Right lobe of liver (tissue), 4 donors: ENCODE data around the gene AATK.

Experiments used
- CTCF ChIP-seq, 4 donors: fragments of 200-600 bp in 3 of 4; fragments of 450-650 bp in 1 of 4; IDR thresholded peaks; one replicate each; pipeline versions ENCODE4 v1.5.1 to v1.8.0; 2016 to 2022; ENCODE audit warnings: antibody characterized with exemption in 4 of 4, mild to moderate bottlenecking in 2 of 4
- POLR2A ChIP-seq: fragments of 450-650 bp; IDR thresholded peaks from one replicate; pipeline ENCODE4 v1.6.1; 2017; ENCODE audit warnings: antibody characterized with exemption, mild to moderate bottlenecking
- donor health status: DM: no; HTN: no; CAD: no.
- donor health status: DM: no; HTN: no; CAD: no.
- donor health status: DM: no; HTN: yes; CAD: no.

DNA sequence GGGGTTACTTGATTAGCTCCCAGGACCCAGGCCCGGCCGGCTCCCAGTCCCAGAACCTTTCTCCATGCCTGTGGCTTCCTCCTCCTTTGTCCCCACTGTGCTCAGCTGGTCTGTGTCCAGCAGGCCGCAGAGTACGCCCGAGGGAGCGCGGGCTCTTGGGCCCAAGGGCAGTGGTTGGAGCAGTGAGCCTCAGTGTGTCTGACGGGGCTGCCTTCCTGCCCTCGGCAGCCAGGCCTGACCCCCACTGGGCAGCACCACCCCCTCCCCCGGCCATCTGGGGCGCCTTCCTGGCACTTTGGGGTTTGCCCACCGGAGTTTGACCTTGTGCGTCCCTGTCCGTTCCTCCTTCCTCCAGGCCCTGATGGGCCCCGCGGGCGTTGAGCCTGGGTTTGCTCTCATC lies 63.2 kb downstream of the AATK start:
- no peak for TF ChIP-seq CTCF (IDR thresholded peaks at IDR 0.05)
- TF ChIP-seq POLR2A, result no peak
